CD4-positive, alpha-beta T cell treated with Interleukin-15 for 1 hour (primary cell): ENCODE data around the gene KCNK10.

Source experiments
- DNase-seq: peaks from one replicate; pipeline ENCODE4 v3.0.0-alpha.2; 2020

Gene KCNK10

GRCh38 chr14:88168498-88169165, 154.4 kb downstream of the KCNK10 start:
- peak; percentile 50 for DNase-seq

- DNase-seq: no peak
Observed at GRCh38 chr14:88168025-88168424, 155.0 kb downstream of the KCNK10 start.

- DNase-seq: no peak
Observed at GRCh38 chr14:88166616-88167015, 156.5 kb downstream of the KCNK10 start.

DNA sequence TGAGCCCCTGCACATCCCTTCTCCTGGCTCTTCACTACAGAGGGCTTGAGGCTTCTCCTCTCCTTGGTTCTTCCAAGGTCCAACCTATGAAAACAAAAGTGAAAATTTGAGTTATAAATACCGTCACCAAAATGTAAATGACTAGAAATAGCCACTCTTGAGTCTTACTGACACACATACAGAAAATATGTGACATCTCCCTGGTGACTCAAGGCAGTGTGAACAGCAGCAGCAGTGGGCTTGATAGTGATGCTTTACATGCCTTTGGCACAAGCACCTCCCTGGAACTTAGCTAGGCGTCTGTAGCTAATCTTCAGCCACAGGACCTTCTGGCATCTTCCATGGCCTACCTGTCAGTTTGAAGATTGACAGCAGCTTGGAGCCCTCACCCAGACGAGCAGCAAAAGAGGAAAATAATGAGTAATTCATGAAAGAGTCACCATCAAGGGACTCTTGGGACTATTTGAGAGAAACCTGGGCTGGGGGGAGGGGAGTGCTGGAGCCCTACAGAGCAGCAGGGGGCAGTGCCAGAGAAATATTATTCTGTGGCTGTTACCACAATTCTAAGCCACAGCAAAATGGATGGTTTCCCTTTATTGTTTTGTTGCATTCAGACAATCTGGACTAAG, 158.0 kb downstream of the KCNK10 start:
- DNase-seq: no peak

- DNase-seq: no peak
Observed at GRCh38 chr14:88163731-88164255, 159.3 kb downstream of the KCNK10 start.

- DNase-seq: no peak
Observed at GRCh38 chr14:88156127-88156526, 166.9 kb downstream of the KCNK10 start.

DNA sequence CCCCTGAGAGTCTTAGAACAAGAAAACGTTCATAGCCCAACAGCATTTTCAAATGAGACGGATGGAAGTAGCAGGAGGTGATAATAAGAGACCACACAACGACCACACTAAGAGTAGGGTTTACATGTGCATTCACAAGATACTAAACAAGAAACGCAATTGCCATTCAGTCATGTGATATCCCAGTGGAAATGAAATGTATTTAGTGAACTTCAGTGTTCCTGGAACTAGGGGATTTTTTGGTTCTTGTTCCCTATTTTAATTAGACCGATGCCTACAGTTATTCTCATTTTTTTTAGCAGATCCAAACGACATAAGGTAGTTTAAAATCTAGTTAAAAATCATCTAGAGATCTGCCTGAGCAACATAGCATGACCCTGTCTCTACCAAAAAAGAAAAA, 168.1 kb downstream of the KCNK10 start:
- no peak for DNase-seq

- no peak for DNase-seq
Observed at GRCh38 chr14:88154321-88154720, 168.7 kb downstream of the KCNK10 start.

GRCh38 chr14:88146881-88147649, 176.0 kb downstream of the KCNK10 start:
- DNase-seq: no peak

DNA sequence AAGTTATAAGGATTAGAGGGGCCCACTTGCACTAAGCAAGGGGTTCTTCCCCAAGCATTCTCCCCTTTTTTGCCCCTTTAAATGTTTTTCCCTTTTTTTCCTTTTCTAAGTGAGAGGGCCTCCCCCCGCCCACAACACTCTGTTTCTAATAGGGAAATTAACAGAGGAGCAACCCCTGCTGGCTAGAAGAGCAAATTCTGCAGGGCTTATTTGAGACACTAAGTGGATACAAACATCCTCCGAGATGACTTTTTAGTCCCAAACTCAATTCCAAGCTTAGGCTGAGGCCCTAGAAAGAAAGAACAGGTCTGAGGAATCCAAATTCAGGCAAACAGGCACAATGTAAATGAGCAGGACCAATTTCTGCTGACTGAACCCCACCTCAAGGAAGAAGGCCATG, 179.3 kb downstream of the KCNK10 start:
- DNase-seq: no peak

DNA sequence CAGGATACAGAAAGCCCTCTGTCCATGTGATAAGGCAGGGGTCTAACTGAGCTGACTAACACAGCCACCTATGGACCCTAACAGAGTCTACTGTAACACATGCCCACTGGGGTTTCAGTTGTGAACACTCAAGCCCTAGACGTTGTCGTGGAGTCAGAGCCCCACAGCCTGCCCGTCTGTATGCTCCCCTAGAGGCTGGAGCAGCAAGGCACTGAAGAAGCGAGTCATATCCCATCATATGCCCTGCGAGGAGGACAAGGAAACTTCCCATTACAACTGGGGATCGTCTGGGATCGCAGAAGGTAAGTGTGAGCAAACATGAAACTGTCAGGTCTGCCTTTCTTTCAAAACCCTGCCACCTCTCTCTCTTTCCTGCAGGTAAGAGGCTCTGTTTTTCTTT, 180.1 kb downstream of the KCNK10 start:
- no peak for DNase-seq

DNA sequence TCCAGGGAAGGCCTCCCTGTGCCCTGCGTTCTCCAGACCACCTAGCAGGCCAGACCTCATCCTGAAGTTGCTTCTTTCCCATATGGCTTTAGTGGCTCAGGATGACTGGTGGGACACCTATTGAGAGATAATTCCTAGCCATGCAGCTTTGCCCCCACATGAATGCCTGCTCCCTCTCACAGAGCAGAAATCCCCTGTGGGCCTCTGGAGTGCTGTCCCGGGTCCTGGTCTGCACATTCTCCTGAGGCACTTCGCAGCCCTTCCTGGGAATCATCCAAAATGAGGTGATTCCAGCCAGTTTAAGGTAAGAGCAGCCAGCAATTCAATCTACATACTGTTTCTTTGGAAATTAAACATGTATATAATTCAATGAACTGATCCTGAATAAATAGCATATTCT, 182.2 kb downstream of the KCNK10 start:
- DNase-seq: no peak

DNA sequence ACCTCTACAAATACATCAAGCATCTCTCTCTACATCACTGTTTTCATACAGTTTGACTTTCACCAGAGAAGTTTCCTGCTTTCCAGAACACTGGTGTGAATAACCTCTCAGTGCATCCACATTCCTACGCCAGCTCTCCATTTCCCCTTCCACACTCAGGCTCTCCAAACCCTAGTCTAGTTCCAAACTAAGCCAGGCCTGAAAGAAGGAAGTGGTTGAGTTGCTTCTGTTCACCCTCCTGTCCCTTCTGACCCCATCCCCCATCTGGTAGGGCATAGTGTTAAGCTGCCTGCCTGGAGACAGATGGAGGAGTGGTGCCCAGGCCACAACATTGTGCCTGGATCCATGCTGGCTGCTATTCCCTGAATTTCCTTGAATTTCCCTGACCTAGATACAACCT, 185.7 kb downstream of the KCNK10 start:
- no peak for DNase-seq
